ENCODE data around the gene MYO9B. TPM values are rescaled to one million over a fixed set of nuclear protein-coding genes. Genes with fewer than 3 reads are reported as not detected.

Gene MYO9B
- total and polyA plus RNA-seq, 12 donors = 19.9 to 55.2 (median 27.9) TPM

GRCh38 chr19:17215127-17215971 lies 139.8 kb downstream of the MYO9B start, which contains the start of gene USE1:
USE1 (plus strand) TSS chr19:17215357; CDS start chr19:17215406, 49 bp downstream.
- Histone ChIP-seq H3K9me3 (no peaks in the 10 kb centered on the region), H3K36me3 (peaks cover 0 to 74% (median 40%) of the 10 kb centered on the region in 9 donors), H3K4me3 (peak within 1 kb of the TSS; percentile 47 to 80 (median 64)), H3K4me1 (peaks cover 0 to 21% (median 13%) of the 10 kb centered on the region in 9 donors), H3K27ac (peak within 1 kb of the TSS; percentile 80 to 97 (median 94)), H3K27me3 (no peaks in the 10 kb centered on the region)
- TF ChIP-seq, protein P1, sequence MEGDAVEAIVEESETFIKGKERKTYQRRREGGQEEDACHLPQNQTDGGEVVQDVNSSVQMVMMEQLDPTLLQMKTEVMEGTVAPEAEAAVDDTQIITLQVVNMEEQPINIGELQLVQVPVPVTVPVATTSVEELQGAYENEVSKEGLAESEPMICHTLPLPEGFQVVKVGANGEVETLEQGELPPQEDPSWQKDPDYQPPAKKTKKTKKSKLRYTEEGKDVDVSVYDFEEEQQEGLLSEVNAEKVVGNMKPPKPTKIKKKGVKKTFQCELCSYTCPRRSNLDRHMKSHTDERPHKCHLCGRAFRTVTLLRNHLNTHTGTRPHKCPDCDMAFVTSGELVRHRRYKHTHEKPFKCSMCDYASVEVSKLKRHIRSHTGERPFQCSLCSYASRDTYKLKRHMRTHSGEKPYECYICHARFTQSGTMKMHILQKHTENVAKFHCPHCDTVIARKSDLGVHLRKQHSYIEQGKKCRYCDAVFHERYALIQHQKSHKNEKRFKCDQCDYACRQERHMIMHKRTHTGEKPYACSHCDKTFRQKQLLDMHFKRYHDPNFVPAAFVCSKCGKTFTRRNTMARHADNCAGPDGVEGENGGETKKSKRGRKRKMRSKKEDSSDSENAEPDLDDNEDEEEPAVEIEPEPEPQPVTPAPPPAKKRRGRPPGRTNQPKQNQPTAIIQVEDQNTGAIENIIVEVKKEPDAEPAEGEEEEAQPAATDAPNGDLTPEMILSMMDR (IDR thresholded peaks at IDR 0.05) = no peak
- 3 to 4% methylated on average over 56 of the region's 56 CpGs for WGBS, 2 donors
- DNase-seq (peak; percentile 90 to 92), ATAC-seq (peak; percentile 93 to 98 (median 96))
- intact Hi-C loops (cut with DNase I) = loop anchor here in 1 of 10 donors (10.0 kb wide), 1 partner anchor 69 kb away; the partner anchor contains the start of gene ANKLE1

DNA sequence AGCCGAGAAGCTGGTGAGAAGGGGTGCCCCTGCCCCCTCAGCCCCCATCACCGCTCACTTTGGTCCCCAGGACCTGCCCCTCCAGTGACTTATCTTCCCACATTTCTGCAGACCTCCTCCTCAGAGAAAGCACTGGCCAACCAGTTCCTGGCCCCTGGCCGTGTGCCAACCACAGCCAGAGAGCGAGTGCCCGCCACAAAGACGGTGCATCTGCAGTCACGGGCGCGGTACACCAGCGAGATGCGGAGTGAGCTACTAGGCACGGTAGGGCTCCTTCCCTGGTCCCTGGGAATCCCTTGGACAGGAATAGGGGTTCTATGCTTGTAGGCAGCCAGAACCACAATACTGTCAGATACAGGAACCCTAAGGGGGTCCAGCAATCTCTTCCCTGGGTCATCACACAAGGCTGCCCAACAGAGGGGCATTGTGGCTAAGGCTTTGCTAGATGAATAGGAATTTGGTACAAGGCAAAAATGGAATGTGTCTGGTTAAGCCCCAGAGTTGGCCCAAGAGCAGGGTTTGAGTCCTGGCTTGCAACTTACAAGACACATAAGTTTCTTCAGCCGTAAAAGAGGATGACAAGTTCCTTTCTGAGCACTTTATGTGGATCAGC lies 140.6 kb downstream of the MYO9B start:
- peaks cover 0 to 21% (median 13%) of the 10 kb centered on the region in 9 donors for H3K4me1 ChIP-seq
- peak overlapping the region in 7 of 10 donors; percentile 59 to 80 (median 71) for H3K4me3 ChIP-seq
- ATAC-seq = no peak
- WGBS, 2 donors = 86 to 93% methylated on average over 13 of the region's 13 CpGs
- intact Hi-C loops (cut with DNase I) = loop anchor here in 1 of 10 donors (10.0 kb wide), 1 partner anchor 69 kb away; the partner anchor contains the start of gene ANKLE1
- no peak for DNase-seq
- peak overlapping the region in 8 of 10 donors; percentile 89 to 97 (median 94) for H3K27ac ChIP-seq
- no peaks in the 10 kb centered on the region for H3K27me3 ChIP-seq
- TF ChIP-seq, protein P1 (IDR thresholded peaks at IDR 0.05) = no peak
- H3K9me3 ChIP-seq = no peaks in the 10 kb centered on the region
- H3K36me3 ChIP-seq = peaks cover 0 to 65% (median 32%) of the 10 kb centered on the region in 9 donors

GRCh38 chr19:17219286-17219685 lies 143.7 kb downstream of the MYO9B start:
- Histone ChIP-seq H3K4me3 (no peak overlapping the region), H3K27ac (no peak overlapping the region), H3K36me3 (peaks cover 0 to 39% (median 16%) of the 10 kb centered on the region in 9 donors), H3K9me3 (no peaks in the 10 kb centered on the region), H3K4me1 (peaks cover 0 to 24% (median 13%) of the 10 kb centered on the region in 9 donors), H3K27me3 (no peaks in the 10 kb centered on the region)
- intact Hi-C loops (cut with DNase I) = loop anchor here in 1 of 10 donors (10.0 kb wide), 1 partner anchor 66 kb away; the partner anchor contains the start of gene ANKLE1
- 98 to 99% methylated on average over 8 of the region's 8 CpGs for WGBS, 2 donors
- no peak for DNase-seq
- no peak for ATAC-seq
- TF ChIP-seq, protein P1 (IDR thresholded peaks at IDR 0.05) = no peak

GRCh38 chr19:17220207-17220758 lies 144.7 kb downstream of the MYO9B start:
- DNase-seq = no peak

More at GRCh38 chr19:17220207-17220758, 144.7 kb downstream of the MYO9B start:
- Histone ChIP-seq H3K9me3 (no peaks in the 10 kb centered on the region), H3K4me1 (peaks cover 0 to 17% (median 7%) of the 10 kb centered on the region in 9 donors), H3K27me3 (no peaks in the 10 kb centered on the region), H3K27ac (no peak overlapping the region), H3K36me3 (peaks cover 0 to 39% (median 16%) of the 10 kb centered on the region in 9 donors), H3K4me3 (no peak overlapping the region)
- TF ChIP-seq, protein P1 (IDR thresholded peaks at IDR 0.05) = no peak
- intact Hi-C loops (cut with DNase I) = loop anchor here in 1 of 10 donors (10.0 kb wide), 1 partner anchor 145 kb away; the partner anchor contains the start of genes HAUS8 and MYO9B
- ATAC-seq = peak in 1 of 8 donors; percentile 43
- WGBS, 2 donors = 52 to 53% methylated on average over 14 of the region's 14 CpGs
